Spleen (tissue), 7 donors: ENCODE data around the gene MUC4.

Experiments
- CTCF ChIP-seq, 11 experiments: fragments of 200-600 bp in 7 of 11; fragments of 450-650 bp in 4 of 11; sonication (generic) in 4 of 11; IDR thresholded peaks in 8 of 11; conservative IDR thresholded peaks in 3 of 11; 1 replicate in 7 of 11; 2 replicates in 4 of 11; pipeline versions ENCODE4 v1.4.0 to v1.8.0; 2016 to 2021; ENCODE audit warnings: antibody characterized with exemption in 11 of 11, inconsistent platforms in 4 of 11, mild to moderate bottlenecking in 1 of 11
- POLR2A ChIP-seq, 3 donors: fragments of 450-650 bp; IDR thresholded peaks; one replicate each; pipeline ENCODE4 v1.5.1; 2017; ENCODE audit warnings: antibody characterized with exemption in 3 of 3, mild to moderate bottlenecking in 1 of 3
- POLR2AphosphoS5 ChIP-seq, 3 donors: sonication (generic); formaldehyde crosslinking; IDR thresholded peaks; one replicate each; pipeline ENCODE4 v1.5.1; 2017; ENCODE audit warnings: antibody characterized with exemption in 3 of 3
- donor health status: DM: no; HTN: no; CAD: no; lungs with moderate emphysema.
- donor health status: DM: no; HTN: no; CAD: no.
- donor health status: DM: no; HTN: no; CAD: no.

- TF ChIP-seq POLR2AphosphoS5 (IDR thresholded peaks at IDR 0.05) (no peak), CTCF (IDR thresholded peaks at IDR 0.05 in 8 of 11, conservative IDR thresholded peaks at IDR 0.05 in 3 of 11) (no peak), POLR2A (IDR thresholded peaks at IDR 0.05) (no peak)
Observed at GRCh38 chr3:195813916-195814640, 2.3 kb upstream of the MUC4 start.
